HEK293T (cell line): ENCODE data around the gene WDR36.
"Not testable (repeated sequence)": the region's sequence is repeated elsewhere in the genome, so short reads cannot be mapped to it uniquely, and the experiment has no call there.

Source experiments
- CTCF ChIA-PET: fragments of 350-600 bp; formaldehyde crosslinking; extraction: SDS; loops from one replicate; lab custom pipeline; 2021; ENCODE audit warnings: antibody characterized with exemption, inconsistent platforms; lab: Yijun Ruan, JAX
- POLR2A ChIA-PET: fragments of 350-600 bp; formaldehyde crosslinking; extraction: SDS; loops from one replicate; lab custom pipeline; 2020; ENCODE audit warnings: antibody characterized with exemption, inconsistent platforms; lab: Yijun Ruan, JAX
- DNase-seq: peaks from one replicate; pipeline ENCODE4 v3.0.0; 2012; ENCODE audit warnings: mixed read lengths; ENCODE audit errors: extremely low spot score
- ARNT ChIP-seq: fragments of 450-650 bp; IDR thresholded peaks from 2 replicates; pipeline ENCODE4 v1.6.1; 2017; ENCODE audit warnings: mild to moderate bottlenecking
- BHLHE40 ChIP-seq: fragments of 450-650 bp; IDR thresholded peaks from 2 replicates; pipeline ENCODE4 v1.6.1; 2016; ENCODE audit warnings: mild to moderate bottlenecking, moderate library complexity, borderline replicate concordance
- CTBP1 ChIP-seq: fragments of 450-650 bp; IDR thresholded peaks from 2 replicates; pipeline ENCODE4 v1.6.1; 2016; ENCODE audit warnings: borderline replicate concordance
- ELF4 ChIP-seq: fragments of 450-650 bp; IDR thresholded peaks from 2 replicates; pipeline ENCODE4 v1.6.1; 2017; ENCODE audit warnings: antibody characterized with exemption
- FOXA1 ChIP-seq: fragments of 450-650 bp; IDR thresholded peaks from 2 replicates; pipeline ENCODE4 v1.6.1; 2016; ENCODE audit warnings: mild to moderate bottlenecking
- FOXK2 ChIP-seq: fragments of 450-650 bp; IDR thresholded peaks from 2 replicates; pipeline ENCODE4 v1.6.1; 2016; ENCODE audit warnings: mild to moderate bottlenecking
- FOXM1 ChIP-seq: fragments of 450-650 bp; IDR thresholded peaks from 2 replicates; pipeline ENCODE4 v1.6.1; 2017; ENCODE audit warnings: mild to moderate bottlenecking, borderline replicate concordance
- HDGF ChIP-seq: fragments of 450-650 bp; IDR thresholded peaks from 2 replicates; pipeline ENCODE4 v1.6.1; 2017; ENCODE audit warnings: antibody characterized with exemption, borderline replicate concordance
- L3MBTL2 ChIP-seq: fragments of 450-650 bp; conservative IDR thresholded peaks from 2 replicates; pipeline ENCODE4 v1.6.1; 2016; ENCODE audit warnings: mild to moderate bottlenecking
- LEF1 ChIP-seq: fragments of 450-650 bp; IDR thresholded peaks from 2 replicates; pipeline ENCODE4 v1.6.1; 2017; ENCODE audit warnings: mild to moderate bottlenecking, borderline replicate concordance
- NFRKB ChIP-seq: fragments of 450-650 bp; IDR thresholded peaks from 2 replicates; pipeline ENCODE4 v1.6.1; 2016; ENCODE audit warnings: mild to moderate bottlenecking, moderate library complexity
- SP1 ChIP-seq: fragments of 450-650 bp; IDR thresholded peaks from 2 replicates; pipeline ENCODE4 v1.6.1; 2017
- SUZ12 ChIP-seq: fragments of 450-650 bp; IDR thresholded peaks from 2 replicates; pipeline ENCODE4 v1.6.1; 2016; ENCODE audit warnings: mild to moderate bottlenecking
- TARDBP ChIP-seq: fragments of 450-650 bp; IDR thresholded peaks from 2 replicates; pipeline ENCODE4 v1.6.1; 2016
- ZNF384 ChIP-seq: fragments of 450-650 bp; IDR thresholded peaks from 2 replicates; pipeline ENCODE4 v1.6.1; 2016
- TF ChIP-seq, protein P1 (sequence below): fragments of 450-650 bp; IDR thresholded peaks from 2 replicates; pipeline ENCODE4 v1.6.1; 2016

The WDR36 gene

DNA sequence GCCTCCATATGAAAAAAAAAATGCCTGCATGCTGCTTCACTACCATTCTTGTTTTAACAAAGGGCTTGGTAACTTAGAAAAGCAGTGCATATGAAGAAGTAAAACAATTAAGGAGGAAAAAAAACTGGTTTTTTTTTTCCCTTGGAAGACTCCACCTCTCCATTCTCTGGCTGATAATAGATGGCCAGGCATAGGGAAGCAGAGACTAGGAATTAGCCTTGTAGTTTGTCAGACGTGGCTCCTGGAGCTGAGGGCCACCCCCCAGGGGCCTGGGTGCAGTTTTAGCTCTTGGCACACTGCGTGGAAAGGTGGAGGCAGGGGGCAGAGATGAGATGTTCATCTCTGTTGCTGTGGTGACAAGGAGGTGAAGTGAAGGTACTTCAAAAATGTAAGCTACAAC is 42.7 kb downstream of the WDR36 start:
- CTCF ChIA-PET: no interaction called here
- POLR2A ChIA-PET: no interaction called here
- no peak for DNase-seq
- TF ChIP-seq LEF1 (no peak), ARNT (no peak), SUZ12 (no peak), FOXA1 (no peak), BHLHE40 (no peak), FOXM1 (no peak), L3MBTL2 (no peak), HDGF (no peak), CTBP1 (no peak), TARDBP (no peak), FOXK2 (no peak)
- TF ChIP-seq, protein P1, sequence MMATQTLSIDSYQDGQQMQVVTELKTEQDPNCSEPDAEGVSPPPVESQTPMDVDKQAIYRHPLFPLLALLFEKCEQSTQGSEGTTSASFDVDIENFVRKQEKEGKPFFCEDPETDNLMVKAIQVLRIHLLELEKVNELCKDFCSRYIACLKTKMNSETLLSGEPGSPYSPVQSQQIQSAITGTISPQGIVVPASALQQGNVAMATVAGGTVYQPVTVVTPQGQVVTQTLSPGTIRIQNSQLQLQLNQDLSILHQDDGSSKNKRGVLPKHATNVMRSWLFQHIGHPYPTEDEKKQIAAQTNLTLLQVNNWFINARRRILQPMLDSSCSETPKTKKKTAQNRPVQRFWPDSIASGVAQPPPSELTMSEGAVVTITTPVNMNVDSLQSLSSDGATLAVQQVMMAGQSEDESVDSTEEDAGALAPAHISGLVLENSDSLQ: no peak

DNA sequence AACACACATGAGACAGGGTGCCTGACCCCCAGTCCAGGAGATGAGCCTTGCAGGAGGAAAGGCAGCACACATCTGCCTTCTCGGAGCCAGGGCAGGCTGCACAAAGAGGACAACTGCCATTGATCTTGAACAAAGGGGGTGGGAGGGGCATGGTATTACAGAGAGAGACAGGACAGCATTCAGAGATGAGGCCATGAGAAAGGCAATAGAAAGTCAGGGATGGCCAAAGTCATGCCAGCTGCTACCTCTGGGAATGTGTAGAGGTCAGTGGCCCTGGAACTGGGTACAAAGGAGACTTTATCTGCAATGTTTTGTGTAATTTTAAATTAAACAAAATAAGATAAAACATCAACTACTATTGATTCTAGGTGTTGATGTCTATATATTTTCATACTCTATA is 43.2 kb downstream of the WDR36 start:
- CTCF ChIA-PET: no interaction called here

DNA sequence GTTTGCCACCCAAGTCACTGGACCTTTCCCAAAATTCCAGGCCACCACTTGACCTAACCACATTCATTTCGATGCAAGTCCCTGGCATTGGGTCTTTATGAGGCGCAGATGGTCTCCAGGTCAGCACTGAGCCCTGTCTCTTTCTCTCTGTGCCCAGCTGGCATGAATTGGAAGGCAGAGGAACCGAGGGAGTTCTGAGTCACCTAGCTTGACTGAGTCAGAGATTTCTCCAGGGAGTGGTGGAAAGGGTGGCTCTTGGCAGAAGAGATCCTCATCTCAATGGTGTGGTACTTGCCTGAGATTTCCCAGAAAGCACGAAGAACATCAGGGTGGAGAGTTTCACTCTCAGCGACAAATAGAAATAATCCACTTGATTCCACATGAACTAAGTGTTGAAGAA is 43.8 kb downstream of the WDR36 start:
- ChIA-PET CTCF (no interaction called here), POLR2A (no interaction called here)
- no peak for TF ChIP-seq TARDBP
- TF ChIP-seq, protein P1: no peak
- TF ChIP-seq ELF4: no peak
- TF ChIP-seq FOXK2: no peak
- TF ChIP-seq FOXM1: no peak
- TF ChIP-seq NFRKB: no peak
- TF ChIP-seq CTBP1: no peak
- no peak for TF ChIP-seq L3MBTL2
- TF ChIP-seq SP1: no peak
- no peak for TF ChIP-seq ZNF384
- no peak for TF ChIP-seq LEF1
- TF ChIP-seq BHLHE40: no peak
- TF ChIP-seq HDGF: no peak
- TF ChIP-seq SUZ12: no peak
- no peak for TF ChIP-seq FOXA1
- no peak for TF ChIP-seq ARNT
- DNase-seq: no peak

More for the DNA sequence above, 43.2 kb downstream of the WDR36 start:
- no peak for DNase-seq
- POLR2A ChIA-PET: no interaction called here
- TF ChIP-seq LEF1: no peak
- TF ChIP-seq FOXM1: no peak
- TF ChIP-seq CTBP1: no peak

DNA sequence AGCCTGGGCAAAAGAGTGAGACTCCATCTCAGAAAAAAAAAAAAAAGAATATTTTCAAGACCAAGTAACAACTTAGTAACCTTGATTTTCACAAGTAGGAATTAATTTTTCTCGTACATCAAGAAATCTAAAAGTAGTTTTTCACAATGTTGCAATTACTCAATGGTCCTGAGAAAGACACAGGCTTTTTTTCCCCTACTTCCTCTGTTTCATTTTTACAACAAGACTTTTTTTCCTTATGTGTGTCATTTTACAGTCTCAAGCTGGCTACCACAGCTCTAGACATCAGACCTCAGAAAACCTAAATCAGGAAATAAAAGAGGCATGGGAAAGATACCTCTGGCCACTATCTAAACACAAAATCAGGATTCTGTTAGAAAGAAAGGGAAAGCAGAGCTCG is 45.9 kb downstream of the WDR36 start:
- POLR2A ChIA-PET: no interaction called here
- CTCF ChIA-PET: no interaction called here
- DNase-seq: no peak
- TF ChIP-seq FOXM1 (no peak), NFRKB (no peak), ELF4 (no peak), FOXA1 (no peak), HDGF (no peak), BHLHE40 (no peak), TARDBP (no peak), LEF1 (no peak), CTBP1 (no peak), ARNT (no peak), L3MBTL2 (no peak), ZNF384 (no peak), FOXK2 (no peak), SUZ12 (no peak)
- TF ChIP-seq, protein P1: no peak

DNA sequence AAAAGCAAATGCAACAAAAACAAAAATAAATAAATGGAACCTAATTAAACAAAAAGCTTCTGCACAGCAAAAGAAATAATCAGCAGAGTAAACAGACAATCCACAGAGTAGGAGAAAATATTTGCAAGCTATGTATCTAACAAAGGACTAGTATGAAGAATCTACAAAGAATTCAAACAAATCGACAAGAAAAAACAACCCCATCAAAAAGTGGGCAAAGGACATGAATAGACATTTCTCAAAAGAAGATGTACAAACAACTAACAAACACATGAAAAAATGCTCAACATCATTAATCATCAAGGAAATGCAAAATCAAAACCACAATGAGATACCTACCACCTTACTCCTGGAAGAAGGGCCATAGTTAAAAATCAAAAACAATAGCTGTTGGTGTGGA is 49.3 kb downstream of the WDR36 start:
- POLR2A ChIA-PET: not testable (repeated sequence)
- CTCF ChIA-PET: interaction anchor here (0.8 kb wide), 1 partner anchor 137 kb away, joined by 3 read pairs; no protein-coding TSS in a partner anchor

DNA sequence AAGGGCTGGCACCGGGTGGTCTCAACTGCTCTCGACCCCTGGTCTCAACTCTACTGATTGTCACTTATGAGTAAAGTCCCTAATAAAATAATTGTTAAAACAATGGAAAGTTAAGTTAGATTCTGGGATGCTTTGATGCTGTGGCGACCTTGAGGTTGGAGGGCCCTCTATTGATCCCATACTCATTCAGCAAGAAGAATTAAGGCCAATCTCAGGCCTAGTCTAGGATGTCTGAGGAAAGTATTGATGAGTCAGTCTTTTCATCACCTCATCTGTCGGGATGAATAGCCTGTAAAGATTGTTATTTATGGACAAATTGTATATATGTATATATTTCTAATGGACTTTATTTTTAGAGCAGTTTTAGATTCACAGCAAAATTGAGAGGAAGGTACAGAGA is 50.8 kb downstream of the WDR36 start:
- ChIA-PET POLR2A (no interaction called here), CTCF (interaction anchor here (0.5 kb wide), 1 partner anchor 112 kb away, joined by 3 read pairs; no protein-coding TSS in a partner anchor)
- TF ChIP-seq SUZ12: no peak
- no peak for TF ChIP-seq ELF4
- no peak for TF ChIP-seq TARDBP
- no peak for TF ChIP-seq SP1
- no peak for TF ChIP-seq FOXM1
- TF ChIP-seq ZNF384: no peak

More for the DNA sequence above, 49.3 kb downstream of the WDR36 start:
- DNase-seq: not testable (repeated sequence)

DNA sequence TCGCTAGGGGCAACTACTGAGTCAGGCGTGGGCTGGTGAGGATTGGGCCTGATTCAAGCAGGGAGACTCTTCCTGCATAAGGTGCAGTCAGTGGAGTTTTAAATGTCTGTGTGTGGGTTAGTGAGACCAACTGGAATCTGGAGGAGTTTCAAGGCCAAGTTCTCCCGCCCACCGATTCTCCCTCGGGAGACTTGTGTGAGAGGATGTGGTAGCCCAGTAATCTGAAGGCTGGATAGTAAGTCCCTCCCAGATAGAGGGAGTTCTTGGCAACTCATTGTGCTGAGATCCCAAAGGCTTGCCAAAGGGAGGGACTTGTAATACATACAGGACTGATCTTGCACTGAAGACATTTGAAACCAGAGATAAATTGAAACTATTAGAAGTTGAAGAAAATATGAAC is 51.8 kb downstream of the WDR36 start:
- DNase-seq: no peak
- ChIA-PET CTCF (no interaction called here), POLR2A (no interaction called here)
- TF ChIP-seq, protein P1: no peak

More for the DNA sequence above, 50.8 kb downstream of the WDR36 start:
- no peak for DNase-seq
